Esophagus muscularis mucosa (tissue), 4 donors: Measurements from ENCODE around the gene BAG5. TPM values are rescaled to one million over a fixed set of nuclear protein-coding genes. Genes with fewer than 3 reads are reported as not detected.
A peak's percentile ranks its signal among the peaks of the same experiment; 100 is the strongest.

Experiments
- DNase-seq: peaks from one replicate; pipeline ENCODE4 v3.0.0-alpha.2; 2017; ENCODE audit errors: extremely low spot score
- H3K27ac ChIP-seq, 4 donors: fragments of 200-600 bp; sonication (generic); replicated peaks in 1 of 4; 1 replicate in 3 of 4; 2 replicates in 1 of 4; pipeline ENCODE4 v1.5.1; 2016 to 2019; ENCODE audit warnings: mild to moderate bottlenecking in 1 of 4
- H3K27me3 ChIP-seq, 4 donors: fragments of 200-600 bp; sonication (generic); one replicate each; pipeline versions ENCODE4 v1.5.1 to v1.6.0; 2016 to 2019
- H3K36me3 ChIP-seq, 4 donors: fragments of 200-600 bp; sonication (generic); one replicate each; pipeline ENCODE4 v1.5.1; 2016 to 2019
- H3K4me1 ChIP-seq, 4 donors: fragments of 200-600 bp; sonication (generic); one replicate each; pipeline ENCODE4 v1.5.1; 2016 to 2019
- H3K4me3 ChIP-seq, 4 donors: fragments of 200-600 bp; sonication (generic); 1 replicate in 2 of 4; 2 replicates in 2 of 4; pipeline ENCODE4 v1.5.1; 2016 to 2019; ENCODE audit warnings: mild to moderate bottlenecking in 4 of 4, moderate library complexity in 1 of 4
- H3K9me3 ChIP-seq, 4 donors: fragments of 200-600 bp; sonication (generic); 1 replicate in 3 of 4; 2 replicates in 1 of 4; pipeline ENCODE4 v1.5.1; 2016 to 2019
- EP300 ChIP-seq: sonication (generic); formaldehyde crosslinking; IDR thresholded peaks from one replicate; pipeline ENCODE4 v1.6.1; 2017; ENCODE audit warnings: antibody characterized with exemption
- POLR2A ChIP-seq: fragments of 450-650 bp; IDR thresholded peaks from one replicate; pipeline ENCODE4 v1.6.1; 2017; ENCODE audit warnings: antibody characterized with exemption, moderate library complexity, mild to moderate bottlenecking, low read depth
- POLR2AphosphoS5 ChIP-seq, 2 donors: sonication (generic); formaldehyde crosslinking; IDR thresholded peaks; one replicate each; pipeline ENCODE4 v1.6.1; 2017; ENCODE audit warnings: antibody characterized with exemption in 2 of 2
- WGBS: methylation state at CpG from one replicate; pipeline ENCODE4 v1.1.5; 2018; 5-methylcytosine and 5-hydroxymethylcytosine counted together
- intact Hi-C: fragments of 100-400 bp; cut with DNase I; formaldehyde crosslinking; loops from one replicate; pipeline ENCODE4 v1.15.1; 2023
- total RNA-seq, 4 donors: library from RNA; depleted of rRNA; stranded (reverse); fragments of >200 nt; gene quantifications; one replicate each; pipeline versions ENCODE4 v1.1.0 to v1.2.1, GENCODE V29; 2016
- TF ChIP-seq, protein P1 (sequence below), 3 experiments: fragments of 200-600 bp in 2 of 3; fragments of 450-650 bp in 1 of 3; sonication (generic) in 2 of 3; IDR thresholded peaks; one replicate each; pipeline ENCODE4 v1.5.1; 2017 to 2019; ENCODE audit warnings: antibody characterized with exemption in 3 of 3, mild to moderate bottlenecking in 2 of 3, moderate library complexity in 1 of 3

The BAG5 gene
- total RNA-seq, 4 donors from 2014 or later: 27.4 to 34.7 (median 28.3) TPM

DNA sequence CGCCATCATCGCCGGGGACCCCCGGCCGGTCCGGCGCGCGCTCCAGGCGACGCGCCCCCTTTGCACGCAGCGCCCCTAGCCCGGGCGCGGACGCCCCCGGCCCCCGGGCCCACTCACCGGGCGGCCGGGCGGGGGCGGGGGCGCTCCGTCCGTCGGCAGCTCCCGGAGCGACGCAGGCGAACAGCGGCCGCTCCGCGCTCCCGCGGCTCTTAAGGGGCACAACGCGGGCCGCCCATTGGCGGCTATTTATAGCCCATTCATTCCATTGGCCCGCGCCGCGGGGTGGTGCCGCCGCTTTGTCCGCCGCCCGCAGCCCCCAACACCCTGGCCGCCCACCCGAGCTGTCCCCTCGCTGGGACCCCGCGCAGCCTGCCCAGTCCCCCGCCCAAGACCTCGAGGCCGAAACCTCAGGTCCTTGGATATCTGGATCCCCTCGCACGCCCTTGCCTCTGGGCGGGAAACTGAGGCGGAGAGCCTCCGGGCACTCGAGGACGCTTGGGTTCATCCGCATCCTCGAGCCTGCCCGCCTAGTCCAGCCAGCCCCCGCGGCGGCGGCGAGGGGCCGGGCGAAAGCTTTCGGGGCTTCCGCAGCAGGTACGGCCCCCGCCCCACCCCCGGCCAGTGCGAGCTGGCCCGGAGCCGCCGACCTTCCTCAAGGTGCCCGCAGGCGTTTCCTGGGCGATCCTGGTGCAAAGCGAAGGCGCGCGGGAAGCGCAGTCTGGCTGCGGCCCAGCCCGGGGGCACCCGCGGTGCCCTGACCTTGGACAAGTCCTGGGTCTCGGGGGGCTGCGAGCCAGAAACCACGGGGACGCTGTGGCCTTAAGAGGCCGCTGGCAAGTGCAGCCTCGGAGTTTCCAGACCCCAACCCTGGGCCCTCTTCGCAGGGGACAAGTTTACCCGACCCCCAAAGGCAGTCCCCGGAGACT is 39.5 kb downstream of the BAG5 start, which contains the start of gene CKB:
Gene CKB (minus strand): TSS at position 182 of the 926 bp plus-strand sequence. CDS start 337 bp downstream, outside the sequence.
- intact Hi-C loops: no loop called here
- WGBS: 29% methylated on average over 9 of the region's 107 CpGs
- Histone ChIP-seq H3K9me3 (no peaks in the 10 kb centered on the region), H3K4me1 (peaks cover 62 to 84% (median 78%) of the 10 kb centered on the region in 4 donors), H3K27ac (peak within 1 kb of the TSS; percentile 96 to 98 (median 97)), H3K36me3 (peaks cover 3 to 19% (median 12%) of the 10 kb centered on the region in 4 donors), H3K4me3 (peak within 1 kb of the TSS; percentile 80 to 91 (median 85)), H3K27me3 (peaks cover 0 to 9% (median 4%) of the 10 kb centered on the region in 4 donors)
- DNase-seq: no peak
- TF ChIP-seq EP300: no peak
- TF ChIP-seq POLR2A: no peak
- TF ChIP-seq, protein P1, sequence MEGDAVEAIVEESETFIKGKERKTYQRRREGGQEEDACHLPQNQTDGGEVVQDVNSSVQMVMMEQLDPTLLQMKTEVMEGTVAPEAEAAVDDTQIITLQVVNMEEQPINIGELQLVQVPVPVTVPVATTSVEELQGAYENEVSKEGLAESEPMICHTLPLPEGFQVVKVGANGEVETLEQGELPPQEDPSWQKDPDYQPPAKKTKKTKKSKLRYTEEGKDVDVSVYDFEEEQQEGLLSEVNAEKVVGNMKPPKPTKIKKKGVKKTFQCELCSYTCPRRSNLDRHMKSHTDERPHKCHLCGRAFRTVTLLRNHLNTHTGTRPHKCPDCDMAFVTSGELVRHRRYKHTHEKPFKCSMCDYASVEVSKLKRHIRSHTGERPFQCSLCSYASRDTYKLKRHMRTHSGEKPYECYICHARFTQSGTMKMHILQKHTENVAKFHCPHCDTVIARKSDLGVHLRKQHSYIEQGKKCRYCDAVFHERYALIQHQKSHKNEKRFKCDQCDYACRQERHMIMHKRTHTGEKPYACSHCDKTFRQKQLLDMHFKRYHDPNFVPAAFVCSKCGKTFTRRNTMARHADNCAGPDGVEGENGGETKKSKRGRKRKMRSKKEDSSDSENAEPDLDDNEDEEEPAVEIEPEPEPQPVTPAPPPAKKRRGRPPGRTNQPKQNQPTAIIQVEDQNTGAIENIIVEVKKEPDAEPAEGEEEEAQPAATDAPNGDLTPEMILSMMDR (IDR thresholded peaks at IDR 0.05): no peak
- peak; percentile 80 to 93 for TF ChIP-seq POLR2AphosphoS5 (IDR thresholded peaks at IDR 0.05)

DNA sequence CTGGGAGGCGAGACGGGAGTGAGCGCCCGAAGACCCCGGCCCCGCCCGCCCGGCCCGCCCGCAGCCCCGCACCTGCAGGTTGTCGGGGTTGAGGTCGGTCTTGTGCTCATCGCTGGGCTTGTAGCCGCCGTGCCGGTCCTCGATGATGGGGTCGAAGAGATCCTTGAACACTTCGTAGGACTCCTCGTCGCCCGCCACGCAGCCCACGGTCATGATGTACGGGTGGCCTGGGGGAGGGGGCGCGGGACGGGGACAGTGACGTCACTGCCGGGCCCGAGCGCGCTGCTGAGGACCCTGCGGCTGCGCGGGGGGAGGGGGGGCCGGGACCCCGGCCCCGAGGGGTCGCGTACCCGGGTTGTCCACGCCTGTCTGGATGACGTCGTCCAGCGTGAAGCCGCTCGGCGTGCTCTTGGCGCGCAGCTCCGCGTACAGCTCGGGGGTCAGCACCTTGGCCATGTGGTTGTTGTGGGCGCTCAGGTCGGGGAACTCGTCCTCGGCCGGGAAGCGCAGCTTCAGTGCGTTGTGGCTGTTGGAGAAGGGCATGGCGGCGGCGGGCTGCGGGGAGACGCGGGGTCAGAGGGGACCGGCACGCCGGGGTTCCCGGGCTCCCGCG is 40.4 kb downstream of the BAG5 start:
- Histone ChIP-seq H3K27ac (peak overlapping the region; percentile 96 to 98 (median 97)), H3K27me3 (peaks cover 0 to 9% (median 4%) of the 10 kb centered on the region in 4 donors), H3K4me3 (peak overlapping the region; percentile 80 to 91 (median 85)), H3K9me3 (no peaks in the 10 kb centered on the region), H3K36me3 (peaks cover 3 to 19% (median 12%) of the 10 kb centered on the region in 4 donors), H3K4me1 (peaks cover 59 to 82% (median 74%) of the 10 kb centered on the region in 4 donors)
- intact Hi-C loops: no loop called here
- TF ChIP-seq EP300 (no peak), POLR2A (no peak), POLR2AphosphoS5 (IDR thresholded peaks at IDR 0.05) (peak in 1 of 2 donors; percentile 12)
- 0% methylated on average over 3 of the region's 74 CpGs for WGBS
- no peak for DNase-seq

DNA sequence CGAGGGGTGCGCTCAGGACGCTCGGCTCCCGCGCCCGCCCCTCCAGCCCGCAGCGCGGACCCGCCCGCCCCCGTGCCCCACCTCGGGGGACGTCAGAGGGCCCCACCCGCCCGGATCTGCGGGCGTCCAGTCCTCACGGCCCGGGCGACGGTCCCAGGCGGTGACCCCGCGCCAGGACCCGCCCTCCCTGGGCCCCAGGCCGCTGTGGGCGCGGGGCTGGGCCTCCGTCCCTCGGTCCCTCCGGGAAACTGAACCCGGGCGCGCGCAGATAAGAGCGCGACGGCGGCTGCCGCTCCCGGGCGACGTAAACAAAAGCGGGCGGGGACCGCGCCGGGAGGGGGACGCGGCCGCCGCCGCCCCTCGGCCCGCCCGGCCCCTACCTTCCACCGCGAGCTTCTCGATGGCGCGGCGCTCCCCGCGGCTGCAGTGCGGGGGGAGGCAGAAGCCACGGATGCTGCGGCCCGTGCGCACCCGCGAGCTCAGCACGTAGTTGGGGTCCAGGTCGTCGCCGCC is 41.0 kb downstream of the BAG5 start:
- TF ChIP-seq POLR2A (no peak), POLR2AphosphoS5 (IDR thresholded peaks at IDR 0.05) (no peak), EP300 (no peak)
- peak overlapping the region; percentile 96 to 98 (median 97) for H3K27ac ChIP-seq
- peak overlapping the region; percentile 80 to 91 (median 85) for H3K4me3 ChIP-seq
- peaks cover 0 to 9% (median 4%) of the 10 kb centered on the region in 4 donors for H3K27me3 ChIP-seq
- DNase-seq: no peak
- intact Hi-C loops: no loop called here
- WGBS: 0% methylated on average over 4 of the region's 77 CpGs
- peaks cover 59 to 82% (median 69%) of the 10 kb centered on the region in 4 donors for H3K4me1 ChIP-seq
- H3K36me3 ChIP-seq: peaks cover 3 to 19% (median 12%) of the 10 kb centered on the region in 4 donors
- no peaks in the 10 kb centered on the region for H3K9me3 ChIP-seq

DNA sequence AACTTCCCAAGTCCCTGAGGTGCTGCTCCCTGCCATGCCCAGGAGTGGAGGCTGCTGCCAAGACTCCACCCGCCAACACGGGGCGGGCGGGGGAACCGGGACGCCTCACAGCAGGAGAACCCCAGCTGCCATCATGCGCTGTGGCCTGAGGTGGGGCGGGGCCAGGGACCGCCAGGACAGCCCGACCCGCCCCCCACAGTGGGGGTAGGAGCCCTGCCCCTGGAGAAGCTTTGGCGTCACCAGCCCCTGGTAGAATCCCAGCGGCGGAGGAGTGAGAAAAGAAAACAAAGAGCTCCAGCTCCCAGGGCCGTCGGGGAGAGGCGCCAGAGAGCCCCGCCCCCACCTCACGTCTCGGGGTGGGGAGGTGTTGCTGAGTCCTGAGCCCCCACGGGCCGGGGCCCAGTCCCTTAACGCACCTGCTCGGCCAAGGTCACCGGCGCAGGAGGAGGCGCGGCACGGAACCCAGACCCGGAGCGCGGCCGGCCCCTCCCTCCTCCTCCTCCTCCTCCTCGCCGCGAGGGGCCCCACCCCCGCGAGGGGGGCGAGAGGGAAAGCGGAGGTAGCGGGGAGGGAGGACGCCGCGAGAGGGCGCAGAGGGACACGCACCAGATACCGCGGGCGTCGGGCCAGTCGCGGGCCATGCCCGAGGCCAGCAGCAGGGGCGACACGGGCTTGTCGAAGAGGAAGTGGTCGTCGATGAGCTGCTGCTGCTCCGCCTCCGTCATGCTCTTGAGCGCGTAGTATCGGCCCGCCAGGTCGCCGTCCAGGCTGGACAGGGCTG is 41.6 kb downstream of the BAG5 start:
- Histone ChIP-seq H3K9me3 (no peaks in the 10 kb centered on the region), H3K4me1 (peaks cover 53 to 76% (median 64%) of the 10 kb centered on the region in 4 donors), H3K36me3 (peaks cover 3 to 19% (median 12%) of the 10 kb centered on the region in 4 donors), H3K4me3 (peak overlapping the region; percentile 80 to 91 (median 85)), H3K27ac (peak overlapping the region; percentile 96 to 98 (median 97)), H3K27me3 (peaks cover 0 to 9% (median 4%) of the 10 kb centered on the region in 4 donors)
- TF ChIP-seq, protein P1 (IDR thresholded peaks at IDR 0.05): peak; percentile 60 to 65 (median 63)
- TF ChIP-seq EP300 (no peak), POLR2AphosphoS5 (IDR thresholded peaks at IDR 0.05) (peak; percentile 44 to 87), POLR2A (no peak)
- DNase-seq: no peak
- intact Hi-C loops: no loop called here
- 0% methylated on average over 7 of the region's 66 CpGs for WGBS

DNA sequence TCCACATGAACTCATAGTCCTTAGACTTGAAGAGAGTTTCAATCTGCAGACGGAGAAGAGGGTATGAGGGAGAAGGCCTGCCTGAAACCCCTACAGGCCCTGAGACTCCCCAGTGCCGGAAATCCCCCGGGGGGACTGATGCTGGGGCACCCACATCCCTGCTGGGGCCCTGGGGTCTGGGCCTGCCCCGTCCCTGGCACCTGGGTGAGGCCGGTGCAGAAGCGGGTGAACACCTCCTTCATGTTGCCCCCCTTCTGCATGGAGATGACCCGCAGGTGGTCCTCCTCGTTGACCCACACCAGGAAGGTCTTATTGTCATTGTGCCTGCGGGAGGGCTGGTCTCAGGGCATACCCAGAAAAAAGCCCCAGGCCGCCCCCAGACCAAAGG is 42.2 kb downstream of the BAG5 start:
- H3K27me3 ChIP-seq: peaks cover 0 to 9% (median 4%) of the 10 kb centered on the region in 4 donors
- peak overlapping the region; percentile 96 to 98 (median 97) for H3K27ac ChIP-seq
- DNase-seq: no peak
- intact Hi-C loops: no loop called here
- H3K4me1 ChIP-seq: peaks cover 47 to 75% (median 64%) of the 10 kb centered on the region in 4 donors
- WGBS: 49% methylated on average over 2 of the region's 10 CpGs
- H3K36me3 ChIP-seq: peaks cover 3 to 19% (median 12%) of the 10 kb centered on the region in 4 donors
- H3K9me3 ChIP-seq: no peaks in the 10 kb centered on the region
- TF ChIP-seq EP300 (no peak), POLR2A (no peak)
- peak overlapping the region; percentile 80 to 91 (median 85) for H3K4me3 ChIP-seq
